ENCODE measurements around the gene EFNB1. TPM values are rescaled to one million over a fixed set of nuclear protein-coding genes. Genes with fewer than 3 reads are reported as not detected.

EFNB1 gene
- total and polyA plus RNA-seq, 2 experiments from 2014 or later = 1.3 to 2.7 TPM

GRCh38 chrX:68831405-68832100, 2.7 kb downstream of the EFNB1 start:
- Mint-ChIP-seq H3K27ac (no peak overlapping the region), H3K36me3 (ENCODE audit: low read depth) (no peaks in the 10 kb centered on the region), H3K4me1 (peaks cover 18% of the 10 kb centered on the region; the same call in 2 of the 3 replicates), H3K4me3 (peak overlapping the region; percentile 65), H3K27me3 (ENCODE audit: insufficient read depth, low read depth, poor library complexity) (peaks cover 57% of the 10 kb centered on the region), H3K9me3 (no peaks in the 10 kb centered on the region)
- peaks cover 93% of the 10 kb centered on the region for H3K27me3 ChIP-seq (ENCODE audit: insufficient read depth)
- DNase-seq (ENCODE audit: low spot score) (peak; percentile 36), ATAC-seq (no peak; the same call in 1 of the 3 replicates)
- no peaks in the 10 kb centered on the region for H3F3A ChIP-seq (replicated peaks; ENCODE audit: low read depth)
- H2AFZ ChIP-seq = no peak overlapping the region
- peak overlapping the region; percentile 20; the same call in 1 of the 2 replicates for H3K4me3 ChIP-seq
- H3K79me2 ChIP-seq (replicated peaks; ENCODE audit: insufficient read depth) = no peaks in the 10 kb centered on the region
- no peak overlapping the region for H3K27ac ChIP-seq (ENCODE audit: low read depth)
- peaks cover 16% of the 10 kb centered on the region; the same call in 1 of the 2 replicates for H3K4me1 ChIP-seq (ENCODE audit: insufficient read depth)
- H3K36me3 ChIP-seq (ENCODE audit: insufficient read depth) = no peaks in the 10 kb centered on the region
- TF ChIP-seq POLR2AphosphoS5 (IDR thresholded peaks at IDR 0.05; ENCODE audit: low read depth) (peak; percentile 33; the same call in 1 of the 2 replicates), ZNF331 (CRISPR knock-in tag; IDR thresholded peaks at IDR 0.05; ENCODE audit: low read depth) (no peak), NANOG (IDR thresholded peaks at IDR 0.05; ENCODE audit: borderline replicate concordance) (no peak)
- H4K20me1 ChIP-seq (replicated peaks; ENCODE audit: insufficient read depth) = no peaks in the 10 kb centered on the region; the same call in 1 of the 2 replicates
- peak overlapping the region; percentile 65; the same call in 1 of the 2 replicates for H3K4me2 ChIP-seq
- no peaks in the 10 kb centered on the region for H3K9me2 ChIP-seq (ENCODE audit: insufficient read depth)

GRCh38 chrX:68832101-68832416, 3.2 kb downstream of the EFNB1 start:
- peaks cover 53% of the 10 kb centered on the region for H3K27me3 Mint-ChIP-seq (ENCODE audit: insufficient read depth, low read depth, poor library complexity)
- Histone ChIP-seq H4K20me1 (replicated peaks; ENCODE audit: insufficient read depth) (no peaks in the 10 kb centered on the region; the same call in 1 of the 2 replicates), H3F3A (replicated peaks; ENCODE audit: low read depth) (no peaks in the 10 kb centered on the region), H3K27ac (ENCODE audit: low read depth) (no peak overlapping the region), H3K4me3 (peak overlapping the region; percentile 20; the same call in 1 of the 2 replicates), H3K4me1 (ENCODE audit: insufficient read depth) (peaks cover 16% of the 10 kb centered on the region; the same call in 1 of the 2 replicates), H3K4me2 (peak overlapping the region; percentile 65), H3K36me3 (ENCODE audit: insufficient read depth) (no peaks in the 10 kb centered on the region), H3K27me3 (ENCODE audit: insufficient read depth) (peaks cover 88% of the 10 kb centered on the region), H2AFZ (no peak overlapping the region), H3K9me2 (ENCODE audit: insufficient read depth) (no peaks in the 10 kb centered on the region), H3K79me2 (replicated peaks; ENCODE audit: insufficient read depth) (no peaks in the 10 kb centered on the region)
- no peaks in the 10 kb centered on the region for H3K9me3 Mint-ChIP-seq
- H3K4me3 Mint-ChIP-seq = peak overlapping the region; percentile 65
- peak; percentile 4; the same call in 2 of the 3 replicates for ATAC-seq
- DNase-seq (ENCODE audit: low spot score) = peak; percentile 24
- no peaks in the 10 kb centered on the region for H3K36me3 Mint-ChIP-seq (ENCODE audit: low read depth)
- peaks cover 18% of the 10 kb centered on the region; the same call in 2 of the 3 replicates for H3K4me1 Mint-ChIP-seq
- no peak overlapping the region for H3K27ac Mint-ChIP-seq
- TF ChIP-seq NANOG (IDR thresholded peaks at IDR 0.05; ENCODE audit: borderline replicate concordance) = no peak
- TF ChIP-seq ZNF331 (CRISPR knock-in tag; IDR thresholded peaks at IDR 0.05; ENCODE audit: low read depth) = no peak
- TF ChIP-seq JUNB (IDR thresholded peaks at IDR 0.05; ENCODE audit: unreplicated experiment) = no peak
- TF ChIP-seq ZNF114 (CRISPR knock-in tag; IDR thresholded peaks at IDR 0.05) = no peak
- TF ChIP-seq POLR2AphosphoS5 (IDR thresholded peaks at IDR 0.05; ENCODE audit: low read depth) = no peak
- no peak for TF ChIP-seq ETS1 (IDR thresholded peaks at IDR 0.05)
- no peak for TF ChIP-seq REST (IDR thresholded peaks at IDR 0.05; ENCODE audit: unreplicated experiment)
- no peak for TF ChIP-seq EZH2phosphoT487 (IDR thresholded peaks at IDR 0.05; ENCODE audit: unreplicated experiment)
- no peak for TF ChIP-seq CREB1 (CRISPR knock-in tag; IDR thresholded peaks at IDR 0.05; ENCODE audit: low read depth)
- TF ChIP-seq STAT1 (IDR thresholded peaks at IDR 0.05; ENCODE audit: unreplicated experiment) = no peak
- no peak for TF ChIP-seq CTCF (conservative IDR thresholded peaks at IDR 0.05; ENCODE audit: low read depth in 2 of 2)
- no peak for TF ChIP-seq EZH2 (IDR thresholded peaks at IDR 0.05; ENCODE audit: low read depth, unreplicated experiment)

Measured in GM23338 (cell line).